ENCODE measurements around the gene ZSCAN32.

The ZSCAN32 gene

GRCh38 chr16:3400779-3401688 is at the start of gene ZSCAN32, which contains the start of gene ZNF174:
Gene ZSCAN32 (minus strand): TSS chr16:3401004. CDS start chr16:3397557, 3,447 bp downstream.
Gene ZNF174 (plus strand): TSS chr16:3401215. CDS start chr16:3402005, 790 bp downstream.
- Mint-ChIP-seq H3K4me3 (peak within 1 kb of the TSS; percentile 97), H3K27ac (peak within 1 kb of the TSS; percentile 90), H3K4me1 (peaks cover 51% of the 10 kb centered on the region), H3K27me3 (no peaks in the 10 kb centered on the region), H3K36me3 (peaks cover 60% of the 10 kb centered on the region), H3K9me3 (peaks cover 15% of the 10 kb centered on the region)
- ATAC-seq, result peak; percentile 100

- Mint-ChIP-seq H3K27ac (peak overlapping the region; percentile 94), H3K36me3 (peaks cover 38% of the 10 kb centered on the region), H3K4me3 (peak overlapping the region; percentile 97), H3K4me1 (no peaks in the 10 kb centered on the region), H3K9me3 (peaks cover 8% of the 10 kb centered on the region), H3K27me3 (no peaks in the 10 kb centered on the region)
- ATAC-seq, result peak; percentile 57
Measured at GRCh38 chr16:3444032-3444388, 43.2 kb upstream of the ZSCAN32 start.

GRCh38 chr16:3443108-3444031 is 42.6 kb upstream of the ZSCAN32 start, which contains the start of the genes NAA60 and ZNF597:
Gene NAA60 (plus strand): TSS chr16:3443680. CDS start chr16:3476228, 32,548 bp downstream.
Gene ZNF597 (minus strand): TSS chr16:3443504. CDS start chr16:3443153, 351 bp downstream.
- no peaks in the 10 kb centered on the region for H3K27me3 Mint-ChIP-seq
- peaks cover 39% of the 10 kb centered on the region for H3K36me3 Mint-ChIP-seq
- peak within 1 kb of the TSS; percentile 94 for H3K27ac Mint-ChIP-seq
- peak within 1 kb of the TSS; percentile 97 for H3K4me3 Mint-ChIP-seq
- peak; percentile 97 for ATAC-seq
- peaks cover 8% of the 10 kb centered on the region for H3K9me3 Mint-ChIP-seq
- no peaks in the 10 kb centered on the region for H3K4me1 Mint-ChIP-seq

- Mint-ChIP-seq H3K9me3 (peaks cover 8% of the 10 kb centered on the region), H3K27ac (no peak overlapping the region), H3K4me1 (no peaks in the 10 kb centered on the region)
Measured at GRCh38 chr16:3439637-3440036, 38.8 kb upstream of the ZSCAN32 start.

GRCh38 chr16:3434373-3434772 is 33.6 kb upstream of the ZSCAN32 start:
- Mint-ChIP-seq H3K27ac (no peak overlapping the region), H3K4me3 (no peak overlapping the region), H3K9me3 (peaks cover 11% of the 10 kb centered on the region), H3K27me3 (no peaks in the 10 kb centered on the region), H3K4me1 (peaks cover 8% of the 10 kb centered on the region), H3K36me3 (peaks cover 47% of the 10 kb centered on the region)
- ATAC-seq, result no peak

More at GRCh38 chr16:3439637-3440036, 38.8 kb upstream of the ZSCAN32 start:
- no peak overlapping the region for H3K4me3 Mint-ChIP-seq
- no peak for ATAC-seq
- no peaks in the 10 kb centered on the region for H3K27me3 Mint-ChIP-seq
- peaks cover 48% of the 10 kb centered on the region for H3K36me3 Mint-ChIP-seq

GRCh38 chr16:3431779-3432219 is 31.0 kb upstream of the ZSCAN32 start:
- Mint-ChIP-seq H3K9me3 (peaks cover 11% of the 10 kb centered on the region), H3K36me3 (peaks cover 25% of the 10 kb centered on the region), H3K27ac (no peak overlapping the region), H3K4me3 (peak overlapping the region; percentile 72), H3K4me1 (peaks cover 8% of the 10 kb centered on the region), H3K27me3 (no peaks in the 10 kb centered on the region)
- ATAC-seq, result peak; percentile 77

- no peak overlapping the region for H3K4me3 Mint-ChIP-seq
- peaks cover 34% of the 10 kb centered on the region for H3K9me3 Mint-ChIP-seq
- no peaks in the 10 kb centered on the region for H3K27me3 Mint-ChIP-seq
- no peak for ATAC-seq
- H3K36me3 Mint-ChIP-seq, result peaks cover 46% of the 10 kb centered on the region
- no peaks in the 10 kb centered on the region for H3K4me1 Mint-ChIP-seq
- H3K27ac Mint-ChIP-seq, result no peak overlapping the region
Measured at GRCh38 chr16:3413730-3414379, 13.1 kb upstream of the ZSCAN32 start.

- H3K36me3 Mint-ChIP-seq, result peaks cover 84% of the 10 kb centered on the region
- peaks cover 6% of the 10 kb centered on the region for H3K4me1 Mint-ChIP-seq
- ATAC-seq, result no peak
- no peak overlapping the region for H3K4me3 Mint-ChIP-seq
- H3K27me3 Mint-ChIP-seq, result no peaks in the 10 kb centered on the region
- H3K9me3 Mint-ChIP-seq, result peaks cover 30% of the 10 kb centered on the region
- H3K27ac Mint-ChIP-seq, result no peak overlapping the region
Measured at GRCh38 chr16:3408561-3409197, 7.9 kb upstream of the ZSCAN32 start.

- H3K4me3 Mint-ChIP-seq, result peak overlapping the region; percentile 97
- peak overlapping the region; percentile 90 for H3K27ac Mint-ChIP-seq
- no peaks in the 10 kb centered on the region for H3K27me3 Mint-ChIP-seq
- peaks cover 60% of the 10 kb centered on the region for H3K36me3 Mint-ChIP-seq
- no peak for ATAC-seq
- peaks cover 16% of the 10 kb centered on the region for H3K9me3 Mint-ChIP-seq
- H3K4me1 Mint-ChIP-seq, result peaks cover 43% of the 10 kb centered on the region
Measured at GRCh38 chr16:3401719-3402397, 1.1 kb upstream of the ZSCAN32 start.

GRCh38 chr16:3400446-3400778 is 392 bp downstream of the ZSCAN32 start:
- Mint-ChIP-seq H3K4me3 (peak overlapping the region; percentile 97), H3K4me1 (peaks cover 50% of the 10 kb centered on the region), H3K9me3 (peaks cover 16% of the 10 kb centered on the region), H3K36me3 (peaks cover 60% of the 10 kb centered on the region), H3K27me3 (no peaks in the 10 kb centered on the region), H3K27ac (peak overlapping the region; percentile 90)
- ATAC-seq, result peak; percentile 57

- H3K36me3 Mint-ChIP-seq, result peaks cover 89% of the 10 kb centered on the region
- ATAC-seq, result no peak
- H3K4me3 Mint-ChIP-seq, result no peak overlapping the region
- H3K4me1 Mint-ChIP-seq, result peaks cover 6% of the 10 kb centered on the region
- H3K9me3 Mint-ChIP-seq, result peaks cover 30% of the 10 kb centered on the region
- no peak overlapping the region for H3K27ac Mint-ChIP-seq
- H3K27me3 Mint-ChIP-seq, result no peaks in the 10 kb centered on the region
Measured at GRCh38 chr16:3389663-3390338, 11.0 kb downstream of the ZSCAN32 start.

GRCh38 chr16:3388325-3388724 is 12.5 kb downstream of the ZSCAN32 start:
- ATAC-seq, result no peak
- Mint-ChIP-seq H3K27ac (no peak overlapping the region), H3K27me3 (no peaks in the 10 kb centered on the region), H3K4me1 (no peaks in the 10 kb centered on the region), H3K36me3 (peaks cover 89% of the 10 kb centered on the region), H3K9me3 (peaks cover 32% of the 10 kb centered on the region), H3K4me3 (no peak overlapping the region)

GRCh38 chr16:3383045-3383448 is 17.8 kb downstream of the ZSCAN32 start:
- H3K27me3 Mint-ChIP-seq, result no peaks in the 10 kb centered on the region
- H3K4me1 Mint-ChIP-seq, result no peaks in the 10 kb centered on the region
- ATAC-seq, result no peak
- peaks cover 34% of the 10 kb centered on the region for H3K9me3 Mint-ChIP-seq
- peaks cover 94% of the 10 kb centered on the region for H3K36me3 Mint-ChIP-seq
- H3K27ac Mint-ChIP-seq, result no peak overlapping the region
- H3K4me3 Mint-ChIP-seq, result no peak overlapping the region
